Mesenteric fat pad (tissue), 1 donor: ENCODE data around the gene LRRC26. TPM values are rescaled to one million over a fixed set of nuclear protein-coding genes. Genes with fewer than 3 reads are reported as not detected.

ENCODE experiments used
- DNase-seq: peaks from one replicate; pipeline ENCODE4 v3.0.0-alpha.2; 2020; ENCODE audit warnings: low spot score
- long read RNA-seq: library from polyadenylated mRNA; unstranded; transcript quantifications from one replicate; pipeline ENCODE4 v2.0.0, GENCODE V29; 2020
- total RNA-seq: library from RNA; stranded (reverse); fragmentation: NEBNext Ultra II Directional; extraction: Animal tissue kit (Norgen Biotek cat#: 25700); gene quantifications from one replicate; pipeline ENCODE4 v1.2.1, GENCODE V29; 2021
- donor health status: DM: yes; HTN: yes; CAD: no.

LRRC26 gene
- total RNA-seq: not detected
- long read RNA-seq: 0 reads

GRCh38 chr9:137169896-137170358 is at the start of gene LRRC26:
Gene LRRC26, minus strand, starts transcription at chr9:137170051. Its CDS starts 108 bp downstream, at chr9:137169943.
- no peak for DNase-seq

GRCh38 chr9:137218754-137219271 is 49.0 kb upstream of the LRRC26 start:
- DNase-seq: no peak

- no peak for DNase-seq
Measured at GRCh38 chr9:137218212-137218753, 48.4 kb upstream of the LRRC26 start.

GRCh38 chr9:137217276-137218211 is 47.7 kb upstream of the LRRC26 start:
- no peak for DNase-seq

GRCh38 chr9:137216188-137216965 is 46.5 kb upstream of the LRRC26 start:
- DNase-seq: no peak

GRCh38 chr9:137215196-137215986 is 45.5 kb upstream of the LRRC26 start:
- no peak for DNase-seq

GRCh38 chr9:137214620-137215019 is 44.8 kb upstream of the LRRC26 start:
- no peak for DNase-seq

GRCh38 chr9:137213160-137214060 is 43.6 kb upstream of the LRRC26 start:
- DNase-seq: no peak

GRCh38 chr9:137212520-137212919 is 42.7 kb upstream of the LRRC26 start:
- DNase-seq: no peak

GRCh38 chr9:137211532-137211931 is 41.7 kb upstream of the LRRC26 start:
- DNase-seq: no peak

- DNase-seq: no peak
Measured at GRCh38 chr9:137206602-137207001, 36.8 kb upstream of the LRRC26 start.

GRCh38 chr9:137205126-137206069 is 35.5 kb upstream of the LRRC26 start, which contains the start of the genes NDOR1 and TMEM203:
Gene NDOR1, plus strand, starts transcription at chr9:137205700. Its CDS starts 78 bp downstream, at chr9:137205778.
Gene TMEM203, minus strand, starts transcription at chr9:137205648. Its CDS starts 234 bp downstream, at chr9:137205414.
- DNase-seq: peak; percentile 98

- DNase-seq: no peak
Measured at GRCh38 chr9:137204731-137205125, 34.9 kb upstream of the LRRC26 start.

- DNase-seq: no peak
Measured at GRCh38 chr9:137202966-137203365, 33.1 kb upstream of the LRRC26 start.

GRCh38 chr9:137201205-137201868 is 31.5 kb upstream of the LRRC26 start:
- DNase-seq: no peak

- peak; percentile 99 for DNase-seq
Measured at GRCh38 chr9:137200311-137201204, 30.7 kb upstream of the LRRC26 start, which contains the start of gene TPRN. Gene TPRN, minus strand, starts transcription at chr9:137200741. Its CDS starts 30 bp downstream, at chr9:137200711.
